SK-N-SH (cell line): ENCODE measurements around the gene ODAD3. TPM values are rescaled to one million over a fixed set of nuclear protein-coding genes. Genes with fewer than 3 reads are reported as not detected.

ENCODE experiments used
- CTCF ChIA-PET: fragments of 300-600, 350-600 bp; formaldehyde crosslinking; extraction: SDS; loops from one replicate; lab custom pipeline; 2021; lab: Yijun Ruan, JAX
- POLR2A ChIA-PET: fragments of 350-600 bp; sonication (Branson Sonifier 250); formaldehyde crosslinking; extraction: SDS; loops from one replicate; lab custom pipeline; 2020; ENCODE audit warnings: antibody characterized with exemption, inconsistent platforms; lab: Yijun Ruan, JAX
- DNase-seq: peaks from one replicate; pipeline ENCODE4 v3.0.0; 2012
- H2AFZ ChIP-seq: fragments of 200-600 bp; sonication (generic); 2 replicates; pipeline ENCODE4 v1.8.1; 2016; ENCODE audit warnings: antibody characterized with exemption, mild to moderate bottlenecking, low read depth
- H3F3A ChIP-seq: fragments of 200-600 bp; sonication (generic); replicated peaks from 2 replicates; pipeline ENCODE3; 2016; ENCODE audit warnings: antibody characterized with exemption, mild to moderate bottlenecking; ENCODE audit not compliant: insufficient read depth
- H3K27ac ChIP-seq, 2 experiments: fragments of 200-500 bp in 1 of 2; fragments of 200-600 bp in 1 of 2; sonication (Bioruptor generic) in 1 of 2; sonication (generic), shearing (Covaris generic) in 1 of 2; 2 replicates each; pipeline versions ENCODE4 v1.5.1 to v1.6.1; 2014 to 2016; ENCODE audit warnings: low read depth in 2 of 2, inconsistent platforms in 1 of 2, low read length in 1 of 2, mild to moderate bottlenecking in 1 of 2, mixed read lengths in 1 of 2
- H3K27me3 ChIP-seq: fragments of 200-600 bp; sonication (generic), shearing (Covaris generic); 2 replicates; pipeline ENCODE4 v1.6.1; 2016; ENCODE audit warnings: mixed run types; ENCODE audit not compliant: insufficient read depth
- H3K36me3 ChIP-seq, 2 experiments: fragments of 200-500 bp in 1 of 2; fragments of 200-600 bp in 1 of 2; sonication (Bioruptor generic) in 1 of 2; sonication (generic) in 1 of 2; replicated peaks in 1 of 2; 2 replicates each; pipeline versions ENCODE3 to v1.5.1; 2014 to 2016; ENCODE audit warnings: low read length in 1 of 2, mild to moderate bottlenecking in 1 of 2; ENCODE audit not compliant: insufficient read depth in 2 of 2, control insufficient read depth in 1 of 2
- H3K4me1 ChIP-seq, 2 experiments: fragments of 200-500 bp in 1 of 2; fragments of 200-600 bp in 1 of 2; sonication (Bioruptor generic) in 1 of 2; sonication (generic), shearing (Covaris generic) in 1 of 2; 2 replicates each; pipeline versions ENCODE4 v1.5.1 to v1.6.1; 2014 to 2016; ENCODE audit warnings: low read depth in 1 of 2, low read length in 1 of 2, mixed run types in 1 of 2; ENCODE audit not compliant: insufficient read depth in 2 of 2, control insufficient read depth in 1 of 2
- H3K4me2 ChIP-seq: fragments of 200-600 bp; sonication (generic), shearing (Covaris generic); 2 replicates; pipeline ENCODE4 v1.6.1; 2017; ENCODE audit warnings: mixed run types
- H3K4me3 ChIP-seq, 2 experiments: fragments of 200-500 bp in 1 of 2; fragments of 200-600 bp in 1 of 2; sonication (Bioruptor generic) in 1 of 2; sonication (generic), shearing (Covaris generic) in 1 of 2; 2 replicates each; pipeline versions ENCODE4 v1.5.1 to v1.8.1; 2014 to 2016; ENCODE audit warnings: low read depth in 2 of 2, inconsistent platforms in 1 of 2, low read length in 1 of 2, mild to moderate bottlenecking in 1 of 2, mixed read lengths in 1 of 2, moderate library complexity in 1 of 2
- H3K79me2 ChIP-seq: fragments of 200-600 bp; sonication (generic); 2 replicates; pipeline ENCODE4 v1.8.1; 2017; ENCODE audit warnings: mild to moderate bottlenecking; ENCODE audit not compliant: insufficient read depth
- H3K9ac ChIP-seq: fragments of 200-600 bp; sonication (generic); 2 replicates; pipeline ENCODE4 v1.6.1; 2017; ENCODE audit warnings: mixed run types
- H3K9me2 ChIP-seq: fragments of 200-600 bp; sonication (generic); 2 replicates; pipeline ENCODE4 v1.6.1; 2017; ENCODE audit warnings: mixed run types
- H3K9me3 ChIP-seq: fragments of 200-600 bp; sonication (generic); 2 replicates; pipeline ENCODE4 v1.6.1; 2017; ENCODE audit warnings: mixed run types, mild to moderate bottlenecking, moderate library complexity
- H4K20me1 ChIP-seq: fragments of 200-600 bp; sonication (generic); 2 replicates; pipeline ENCODE4 v1.6.1; 2017; ENCODE audit warnings: mild to moderate bottlenecking, mixed run types; ENCODE audit not compliant: insufficient read depth
- CHD2 ChIP-seq: fragments of 150-350 bp; IDR thresholded peaks from 2 replicates; pipeline ENCODE4 v1.6.1; 2018; ENCODE audit warnings: low read length; ENCODE audit not compliant: partially characterized antibody
- CTCF ChIP-seq: fragments of 200-600 bp; sonication (generic); IDR thresholded peaks from 2 replicates; pipeline ENCODE4 v1.6.1; 2017; ENCODE audit warnings: antibody characterized with exemption, mild to moderate bottlenecking, moderate library complexity
- ELF1 ChIP-seq: IDR thresholded peaks from 2 replicates; pipeline ENCODE4 v1.4.0; 2012
- EP300 ChIP-seq, 2 experiments: IDR thresholded peaks; 2 replicates each; pipeline versions ENCODE4 v1.4.0 to v1.6.1; 2012; ENCODE audit warnings: borderline replicate concordance in 1 of 2, low read depth in 1 of 2, low read length in 1 of 2
- FOXJ3 ChIP-seq: sonication (generic); formaldehyde crosslinking; IDR thresholded peaks from 2 replicates; pipeline ENCODE4 v1.5.1; 2020; ENCODE audit warnings: mild to moderate bottlenecking, missing genetic modification reagents
- GATA2 ChIP-seq: sonication (generic); formaldehyde crosslinking; IDR thresholded peaks from 2 replicates; pipeline ENCODE4 v1.5.0; 2020; ENCODE audit warnings: mild to moderate bottlenecking, missing genetic modification reagents
- JUND ChIP-seq: IDR thresholded peaks from 2 replicates; pipeline ENCODE4 v1.4.0; 2012
- NFIC ChIP-seq: IDR thresholded peaks from 2 replicates; pipeline ENCODE4 v1.4.0; 2012; ENCODE audit warnings: borderline replicate concordance
- POLR2AphosphoS5 ChIP-seq: IDR thresholded peaks from 2 replicates; pipeline ENCODE4 v1.6.1; 2012; ENCODE audit warnings: low read depth, low read length
- RAD21 ChIP-seq: IDR thresholded peaks from 2 replicates; pipeline ENCODE4 v1.6.1; 2012; ENCODE audit warnings: mild to moderate bottlenecking, low read length
- RCOR1 ChIP-seq: fragments of 150-350 bp; IDR thresholded peaks from 2 replicates; pipeline ENCODE4 v1.6.1; 2017; ENCODE audit warnings: antibody characterized with exemption, low read length
- RFX5 ChIP-seq: IDR thresholded peaks from 2 replicates; pipeline ENCODE4 v1.6.1; 2012; ENCODE audit warnings: mild to moderate bottlenecking, improper control_type of control experiment, low read length
- SIN3A ChIP-seq: IDR thresholded peaks from 2 replicates; pipeline ENCODE4 v1.6.1; 2012; ENCODE audit warnings: low read depth, mild to moderate bottlenecking, low read length, moderate library complexity, borderline replicate concordance
- SMC3 ChIP-seq: IDR thresholded peaks from 2 replicates; pipeline ENCODE4 v1.6.1; 2012; ENCODE audit warnings: low read depth, low read length, improper control_type of control experiment
- TAF1 ChIP-seq: IDR thresholded peaks from 2 replicates; pipeline ENCODE4 v1.6.1; 2012; ENCODE audit warnings: low read depth, mild to moderate bottlenecking, low read length, moderate library complexity, borderline replicate concordance
- TCF12 ChIP-seq: IDR thresholded peaks from 2 replicates; pipeline ENCODE4 v1.4.0; 2012
- USF2 ChIP-seq: fragments of 150-350 bp; IDR thresholded peaks from 2 replicates; pipeline ENCODE4 v1.6.1; 2017; ENCODE audit warnings: antibody characterized with exemption, low read length, low read depth, borderline replicate concordance
- YY1 ChIP-seq: IDR thresholded peaks from 2 replicates; pipeline ENCODE4 v1.4.0; 2012; ENCODE audit warnings: low read depth, mild to moderate bottlenecking
- WGBS: methylation state at CpG from one replicate; pipeline ENCODE4 v1.1.6; 2017; ENCODE audit warnings: low lambda C conversion rate; 5-methylcytosine and 5-hydroxymethylcytosine counted together
- polyA plus RNA-seq, 3 experiments: library from polyadenylated mRNA; depleted of rRNA; stranded (reverse); fragments of >200 nt; gene quantifications; 2 replicates each; pipeline ENCODE4 v1.2.3, GENCODE V29; 2012
- TF ChIP-seq, protein P1 (sequence below): IDR thresholded peaks from 2 replicates; pipeline ENCODE4 v1.4.0; 2012; ENCODE audit warnings: low read depth

The ODAD3 gene
- polyA plus RNA-seq, 1 of the 3 experiments (the other 2 are of a cell fraction) = 4.2 TPM

DNA sequence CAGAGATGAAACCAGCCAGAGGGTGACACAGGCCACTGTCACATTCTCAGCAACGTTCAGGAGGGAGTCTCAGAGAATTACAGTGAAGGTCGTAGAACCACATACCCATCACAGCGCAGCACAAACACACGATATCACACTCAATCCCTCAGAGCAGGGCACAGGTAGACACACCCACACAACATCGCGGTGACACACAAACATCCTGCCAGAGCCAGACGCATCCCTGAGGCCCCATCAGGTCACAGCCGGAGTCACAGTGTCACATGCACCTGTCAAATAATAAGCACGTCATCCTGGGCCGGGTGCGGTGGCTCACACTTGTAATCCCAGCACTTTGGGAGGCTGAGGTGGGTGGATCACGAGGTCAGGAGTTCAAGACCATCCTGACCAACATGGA, 28.5 kb upstream of the ODAD3 start:
- WGBS = 84% methylated on average over 12 of the region's 12 CpGs
- Histone ChIP-seq H3K9me2 (no peaks in the 10 kb centered on the region), H3K9me3 (no peaks in the 10 kb centered on the region), H3K4me3 (no peak overlapping the region), H3K27ac (no peak overlapping the region), H3K4me2 (no peak overlapping the region), H3K36me3 (no peaks in the 10 kb centered on the region), H4K20me1 (no peaks in the 10 kb centered on the region), H3K27me3 (no peaks in the 10 kb centered on the region), H3K4me1 (no peaks in the 10 kb centered on the region), H2AFZ (no peak overlapping the region), H3K79me2 (no peaks in the 10 kb centered on the region), H3K9ac (no peak overlapping the region), H3F3A (no peaks in the 10 kb centered on the region)
- CTCF ChIA-PET = interaction anchor here (0.8 kb wide), 1 partner anchor 20 kb away, joined by 3 read pairs; no protein-coding TSS in a partner anchor
- TF ChIP-seq ELF1 (no peak), FOXJ3 (CRISPR knock-in tag) (no peak)
- POLR2A ChIA-PET = interaction anchor here (0.7 kb wide), 1 partner anchor 23 kb away, joined by 3 read pairs; no protein-coding TSS in a partner anchor
- DNase-seq = no peak

DNA sequence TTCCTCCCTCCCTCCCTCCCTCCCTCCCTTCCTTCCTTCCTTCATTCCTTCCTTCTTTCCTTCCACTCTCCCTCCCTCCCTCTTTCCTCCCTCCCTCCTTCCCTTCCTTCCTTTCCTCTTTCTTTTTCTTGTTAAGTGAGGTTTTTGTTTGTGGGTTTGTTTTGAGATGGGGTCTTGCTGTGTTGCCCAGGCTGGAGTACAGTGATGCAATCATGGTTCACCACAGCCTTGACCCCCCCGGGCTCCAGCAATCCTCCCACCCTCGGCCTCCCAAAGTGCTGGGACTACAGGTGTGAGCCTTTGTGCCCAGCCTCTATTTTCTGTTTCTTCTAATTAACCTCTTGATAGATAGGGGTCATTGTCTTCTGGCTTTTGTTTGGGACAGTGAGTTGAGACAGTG, 26.5 kb upstream of the ODAD3 start:
- Histone ChIP-seq H3K79me2 (no peaks in the 10 kb centered on the region), H4K20me1 (no peaks in the 10 kb centered on the region), H3K27ac (no peak overlapping the region)
- TF ChIP-seq CHD2 (no peak), USF2 (no peak), SIN3A (no peak), ELF1 (no peak), YY1 (no peak), TCF12 (no peak), POLR2AphosphoS5 (no peak), SMC3 (no peak), FOXJ3 (CRISPR knock-in tag) (no peak), TAF1 (no peak), EP300 (IDR thresholded peaks at IDR 0.05; ENCODE audit: borderline replicate concordance in 1 of 2, low read depth in 1 of 2, low read length in 1 of 2) (no peak), RFX5 (no peak)
- TF ChIP-seq, protein P1, sequence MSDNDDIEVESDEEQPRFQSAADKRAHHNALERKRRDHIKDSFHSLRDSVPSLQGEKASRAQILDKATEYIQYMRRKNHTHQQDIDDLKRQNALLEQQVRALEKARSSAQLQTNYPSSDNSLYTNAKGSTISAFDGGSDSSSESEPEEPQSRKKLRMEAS = no peak
- TF ChIP-seq, all 33 proteins: peak for 0
- 49% methylated on average over 2 of the region's 2 CpGs for WGBS
- no peaks in the 10 kb centered on the region for H3K9me2 ChIP-seq
- H2AFZ ChIP-seq = no peak overlapping the region
- H3K4me3 ChIP-seq = no peak overlapping the region
- no peak for DNase-seq
- H3F3A ChIP-seq = no peaks in the 10 kb centered on the region
- H3K27me3 ChIP-seq = no peaks in the 10 kb centered on the region
- CTCF ChIA-PET = no interaction called here
- H3K4me1 ChIP-seq = no peaks in the 10 kb centered on the region
- POLR2A ChIA-PET = no interaction called here
- no peaks in the 10 kb centered on the region for H3K9me3 ChIP-seq
- H3K36me3 ChIP-seq = no peaks in the 10 kb centered on the region
- H3K4me2 ChIP-seq = no peak overlapping the region
- no peak overlapping the region for H3K9ac ChIP-seq

GRCh38 chr19:11460207-11460606, 25.3 kb upstream of the ODAD3 start:
- Histone ChIP-seq H3F3A (no peaks in the 10 kb centered on the region), H3K79me2 (no peaks in the 10 kb centered on the region), H3K27ac (no peak overlapping the region), H3K36me3 (no peaks in the 10 kb centered on the region), H3K9ac (no peak overlapping the region), H2AFZ (no peak overlapping the region), H3K4me1 (no peaks in the 10 kb centered on the region), H3K4me2 (no peak overlapping the region), H3K27me3 (no peaks in the 10 kb centered on the region), H3K4me3 (no peak overlapping the region), H4K20me1 (no peaks in the 10 kb centered on the region), H3K9me2 (no peaks in the 10 kb centered on the region), H3K9me3 (no peaks in the 10 kb centered on the region)
- POLR2A ChIA-PET = no interaction called here
- CTCF ChIA-PET = no interaction called here
- DNase-seq = peak; percentile 80
- TF ChIP-seq EP300 (IDR thresholded peaks at IDR 0.05; ENCODE audit: borderline replicate concordance in 1 of 2, low read depth in 1 of 2, low read length in 1 of 2) (no peak), GATA2 (CRISPR knock-in tag) (no peak), RCOR1 (no peak), CTCF (peak; percentile 28), NFIC (no peak), RAD21 (peak; percentile 17; the same call in 1 of the 2 replicates), JUND (no peak)
- 44% methylated on average over 4 of the region's 4 CpGs for WGBS
